ENCODE data around the gene PAK5. TPM values are rescaled to one million over a fixed set of nuclear protein-coding genes. Genes with fewer than 3 reads are reported as not detected.

PAK5 gene
- total RNA-seq, 1 experiment from 2014 or later, result 0.21 TPM

DNA sequence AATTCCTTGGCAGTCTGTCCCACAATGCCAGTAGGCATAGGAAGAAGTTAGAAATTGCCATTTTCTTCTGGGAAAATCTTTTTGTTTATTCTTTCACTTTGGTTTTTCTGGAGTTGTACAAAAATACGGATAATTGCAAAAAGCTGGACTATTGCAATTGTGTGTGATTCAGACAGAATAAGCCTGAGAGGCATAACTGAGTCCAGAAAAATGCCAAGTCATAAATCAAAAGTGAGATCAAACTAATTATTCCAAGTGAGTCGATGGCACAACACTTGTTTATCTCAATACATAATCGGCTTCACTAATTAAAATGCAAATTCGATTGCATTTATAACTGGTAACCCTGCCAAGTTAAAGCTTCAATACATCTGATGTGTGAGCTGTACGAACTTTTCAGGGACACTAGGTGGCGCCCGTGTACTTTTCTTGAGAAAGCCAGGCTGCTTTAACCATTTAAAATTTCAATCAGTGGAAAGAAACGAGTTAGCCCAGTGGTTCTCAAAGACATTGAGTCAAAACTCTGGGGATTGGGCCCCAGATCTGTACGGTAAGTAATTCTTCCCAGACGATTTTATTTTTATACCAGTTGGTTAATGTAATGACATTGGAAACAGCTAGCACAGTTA is 221.9 kb downstream of the PAK5 start:
- peak; percentile 63 for DNase-seq (ENCODE audit: low spot score)

DNA sequence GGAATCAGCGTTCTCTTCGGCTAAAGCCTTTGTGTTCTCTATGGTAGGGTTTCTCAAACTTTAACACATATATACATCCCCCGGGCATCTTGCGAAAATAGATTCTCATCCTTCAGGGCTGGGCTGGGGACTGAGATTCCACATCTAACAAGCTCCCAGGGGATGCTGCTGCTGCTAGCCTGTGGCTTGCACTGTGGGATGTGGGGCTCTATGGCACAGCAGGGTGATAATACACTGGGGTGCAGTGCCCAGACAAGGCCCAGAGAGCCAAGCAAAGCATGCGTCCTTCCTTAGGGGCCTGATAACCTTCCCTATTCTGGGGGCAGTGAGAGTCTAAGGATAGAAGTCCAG is 222.4 kb downstream of the PAK5 start:
- DNase-seq (ENCODE audit: low spot score), result no peak

DNA sequence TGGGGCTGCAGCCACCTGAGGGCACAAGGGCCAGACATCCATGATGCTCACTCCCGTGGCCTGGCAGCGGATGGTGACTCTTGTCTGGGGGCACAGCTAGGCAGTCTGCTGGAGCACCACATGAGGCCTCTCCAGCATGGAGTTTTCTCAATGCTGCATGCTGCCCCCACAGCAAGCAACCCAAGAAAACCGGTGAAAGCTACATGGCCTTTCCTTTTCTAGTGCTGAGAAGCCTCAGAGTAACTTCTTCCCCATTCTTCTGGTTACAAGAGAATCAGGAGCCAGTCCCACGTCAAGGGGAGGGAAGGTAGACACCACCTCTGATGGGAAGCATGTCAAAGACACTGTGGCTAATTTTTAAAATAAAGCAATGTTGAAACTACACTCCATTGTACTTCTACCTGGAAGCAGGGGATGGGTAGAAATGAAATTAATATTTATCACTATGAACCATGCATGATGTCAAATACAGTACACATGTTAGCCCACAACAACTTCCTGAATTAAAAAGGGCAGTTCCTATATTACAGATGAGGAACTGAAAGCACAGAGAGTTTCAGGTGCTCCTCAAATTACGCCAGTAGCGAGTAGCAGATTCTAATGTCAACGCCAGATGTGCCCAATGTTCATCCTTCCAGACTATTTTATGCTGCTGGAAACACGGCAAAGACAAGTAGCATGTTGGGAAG is 223.0 kb downstream of the PAK5 start:
- no peak for DNase-seq (ENCODE audit: low spot score)

DNA sequence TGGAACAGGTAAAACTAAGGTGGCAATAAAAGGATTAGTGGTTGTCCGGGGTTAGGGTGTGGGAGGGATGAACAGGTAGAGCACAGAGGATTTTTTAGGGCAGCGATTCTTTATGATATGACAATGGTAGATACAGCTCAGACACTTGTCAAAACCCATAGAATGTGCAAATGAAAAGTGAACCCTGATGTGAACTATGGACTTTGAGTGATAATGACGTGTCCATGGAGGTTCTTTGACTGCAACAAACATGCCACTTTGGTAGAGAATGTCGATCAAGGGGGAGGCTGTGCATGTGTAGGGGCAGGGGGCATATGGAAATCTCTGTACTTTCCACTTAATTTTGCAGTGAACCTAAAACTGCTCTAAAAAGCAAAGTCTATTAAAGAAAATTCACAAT is 223.8 kb downstream of the PAK5 start:
- DNase-seq (ENCODE audit: low spot score), result no peak

DNA sequence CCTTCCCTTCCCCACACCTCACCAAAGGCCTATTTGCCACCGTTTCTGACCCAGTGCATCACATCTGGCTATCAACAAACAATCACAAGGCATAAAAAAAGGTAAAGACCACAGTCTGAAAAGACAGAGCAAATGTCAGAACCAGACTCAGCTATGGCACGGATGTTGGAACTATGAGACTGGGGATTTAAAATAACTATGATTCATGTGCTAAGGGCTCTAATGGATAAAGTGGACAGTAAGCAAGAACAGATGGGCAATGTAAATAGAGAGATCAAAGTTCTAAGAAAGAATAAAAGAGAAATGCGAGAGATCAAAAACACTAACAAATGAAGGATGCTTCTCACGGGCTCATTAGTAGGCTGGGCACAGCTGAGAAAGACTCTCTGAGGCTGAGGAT is 225.0 kb downstream of the PAK5 start:
- DNase-seq (ENCODE audit: low spot score), result no peak

DNA sequence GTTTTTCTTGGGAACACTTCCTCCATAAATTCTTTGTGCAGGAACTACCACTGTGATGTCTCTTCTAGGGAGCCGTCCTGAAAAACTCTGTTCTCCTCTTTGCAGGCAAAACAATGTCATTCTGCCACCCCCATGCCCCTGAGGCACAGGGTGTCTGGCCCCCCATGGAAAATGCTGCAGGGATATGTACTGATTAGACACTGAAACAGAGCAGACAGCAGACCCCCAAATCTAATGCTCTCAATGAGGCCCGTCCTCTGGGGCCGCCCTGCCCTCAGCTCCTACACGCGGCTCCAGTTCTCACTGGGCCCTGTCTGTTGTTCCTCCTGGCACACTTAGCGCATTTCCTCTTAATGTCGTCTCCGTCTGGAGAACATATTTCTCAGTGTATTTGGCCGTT is 227.0 kb downstream of the PAK5 start:
- no peak for DNase-seq (ENCODE audit: low spot score)

DNA sequence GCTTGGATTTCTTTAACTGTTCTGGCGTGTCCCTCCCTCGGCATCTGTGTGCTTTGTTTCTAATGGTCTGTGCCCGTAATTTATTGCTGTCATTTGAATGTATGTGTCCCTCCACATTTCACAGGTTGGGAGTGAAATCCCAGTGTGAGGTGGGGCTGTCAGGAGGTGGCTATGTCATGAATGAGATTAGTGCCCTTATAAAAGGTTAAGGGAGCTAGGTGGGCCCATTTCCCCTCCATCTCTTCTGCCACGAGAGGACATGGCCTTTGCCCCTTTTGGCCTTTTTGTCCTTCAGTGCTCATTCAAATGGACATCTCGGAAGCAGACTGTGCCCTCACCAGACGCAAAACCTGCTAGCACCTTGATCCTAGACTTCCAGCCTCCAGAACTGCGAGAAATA is 228.2 kb downstream of the PAK5 start:
- DNase-seq (ENCODE audit: low spot score), result no peak

DNA sequence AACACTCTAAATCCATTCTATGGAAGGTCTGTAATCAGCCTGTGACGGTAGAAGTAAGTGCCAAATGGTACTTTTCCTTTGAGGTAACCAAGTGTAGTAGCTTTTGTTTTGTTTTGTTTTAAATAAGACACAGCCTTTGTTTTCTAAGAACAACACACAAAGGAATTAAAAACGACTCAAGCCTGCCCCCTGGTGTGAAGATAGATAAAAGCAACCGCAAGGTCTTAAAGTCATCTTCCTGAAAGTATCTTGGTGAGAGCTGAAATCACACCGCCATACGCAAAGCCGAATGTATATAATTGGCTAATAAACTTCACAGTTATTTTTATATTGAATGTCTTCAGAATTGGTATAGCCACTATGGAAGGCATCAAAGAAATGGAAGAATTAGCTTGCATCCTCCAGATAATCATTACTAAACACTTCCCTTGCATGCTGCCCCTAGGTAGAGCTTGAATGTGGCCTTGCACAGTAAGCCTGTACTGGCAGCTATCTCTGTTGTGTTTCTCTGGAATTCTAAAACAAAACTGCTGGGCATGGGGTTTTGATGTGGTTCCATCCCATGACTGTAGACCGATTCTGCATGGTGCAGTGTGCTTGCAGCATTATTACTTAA is 228.9 kb downstream of the PAK5 start:
- DNase-seq (ENCODE audit: low spot score), result peak; percentile 39

DNA sequence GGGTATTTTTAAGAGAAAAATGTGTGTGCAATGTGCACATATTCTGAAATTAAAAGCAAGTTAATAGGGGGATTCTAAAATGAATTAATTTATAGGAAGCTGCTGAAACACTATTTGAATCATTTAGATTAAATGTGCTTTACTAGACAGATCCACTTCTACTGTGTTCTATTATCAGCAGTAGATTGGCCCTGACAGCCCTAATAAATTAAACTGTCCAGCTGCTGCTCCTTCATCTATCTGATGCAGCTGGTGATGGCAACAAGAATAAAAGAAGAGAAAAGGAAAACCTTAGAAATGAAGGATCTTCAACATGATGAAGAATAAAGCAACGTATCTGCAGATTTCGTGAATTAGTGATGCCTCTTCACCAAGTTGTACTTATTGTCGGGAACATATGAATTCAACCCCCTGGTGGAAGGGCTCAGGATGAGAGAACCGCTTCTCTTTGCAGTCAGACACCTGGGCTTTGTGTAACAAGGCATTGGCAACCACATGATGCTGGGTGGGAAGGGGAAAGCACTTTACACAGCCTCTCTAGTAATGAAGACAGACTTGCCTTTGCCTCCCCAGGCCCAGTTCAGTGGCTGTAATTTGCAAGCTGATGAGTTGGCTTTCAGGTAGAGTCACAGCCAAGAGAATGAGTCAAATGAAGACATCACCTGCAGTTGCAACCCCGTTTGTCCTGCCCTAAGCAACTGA is 230.1 kb downstream of the PAK5 start:
- no peak for DNase-seq (ENCODE audit: low spot score)

DNA sequence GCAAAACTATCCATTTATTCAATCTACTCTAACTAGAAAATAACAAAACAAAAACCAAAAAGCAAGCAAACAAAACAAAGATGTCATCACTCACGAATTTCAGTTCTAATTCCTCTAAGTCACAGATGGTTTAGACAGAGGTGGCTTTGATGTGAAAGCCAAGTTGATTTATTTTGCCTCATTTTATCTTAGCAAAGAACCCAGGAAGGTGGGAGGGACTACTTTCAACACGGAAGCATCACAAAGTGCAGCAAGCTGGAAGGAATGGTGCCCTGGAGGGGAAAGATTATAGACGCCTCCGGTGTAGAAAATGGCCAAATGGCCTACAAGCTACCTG is 236.1 kb downstream of the PAK5 start:
- no peak for DNase-seq (ENCODE audit: low spot score)

DNA sequence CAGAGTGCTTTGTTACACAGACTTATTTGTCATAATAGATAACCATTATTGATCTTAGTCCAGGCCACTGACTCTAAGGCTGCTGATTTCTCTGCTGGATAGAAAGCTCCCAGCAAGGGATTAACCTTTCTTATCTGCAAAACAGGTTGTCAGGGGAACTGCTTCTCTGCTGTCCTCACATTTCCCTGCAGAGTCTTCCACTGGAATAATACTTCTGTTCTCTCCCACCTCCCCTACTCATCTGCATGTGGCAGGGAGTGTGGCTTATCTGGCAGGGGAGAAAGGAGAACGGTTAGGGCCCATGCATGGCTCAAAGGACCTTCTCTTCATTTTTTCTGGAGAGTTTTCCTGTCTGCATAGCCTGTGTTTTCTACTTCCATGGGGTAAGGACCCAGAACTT is 238.3 kb downstream of the PAK5 start:
- no peak for DNase-seq (ENCODE audit: low spot score)

DNA sequence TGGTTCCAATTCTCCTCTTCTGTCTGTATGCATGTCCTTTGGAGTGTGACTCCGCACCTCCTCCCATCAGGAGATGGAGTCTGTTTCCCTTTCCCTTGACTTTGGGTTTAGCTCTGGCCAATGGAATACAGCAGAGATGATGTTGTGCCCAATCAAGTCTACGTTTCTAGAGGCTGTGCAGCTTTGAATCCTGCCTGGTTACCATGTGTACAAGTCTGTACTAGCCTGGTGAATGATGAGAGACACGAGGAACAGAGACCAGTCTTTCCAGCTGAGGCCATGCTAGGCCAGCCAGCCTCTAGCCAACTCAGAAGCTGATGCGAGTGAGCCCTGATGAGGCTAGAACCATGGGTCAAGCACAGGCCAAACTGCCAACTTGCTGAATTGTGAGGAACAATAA is 241.3 kb downstream of the PAK5 start:
- DNase-seq (ENCODE audit: low spot score), result no peak

DNA sequence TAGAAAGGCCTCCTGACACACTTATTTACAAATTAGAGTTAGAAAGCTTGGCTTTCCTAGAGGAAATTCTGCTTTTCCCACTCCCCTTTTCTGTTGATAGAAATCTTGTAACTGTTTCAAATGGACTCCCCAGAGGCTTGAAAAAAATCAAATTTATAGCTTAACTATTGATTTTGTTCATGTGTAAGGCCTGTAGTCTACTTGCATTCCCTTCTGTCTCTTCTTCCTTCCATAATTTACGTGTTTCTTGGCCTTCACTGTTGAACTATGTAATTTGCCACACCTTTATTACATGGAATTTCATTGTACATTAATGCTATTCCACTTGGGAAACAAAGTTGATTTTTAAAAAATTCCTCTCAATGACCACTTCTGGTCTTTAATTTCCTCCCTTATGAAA is 243.1 kb downstream of the PAK5 start:
- DNase-seq (ENCODE audit: low spot score), result no peak

DNA sequence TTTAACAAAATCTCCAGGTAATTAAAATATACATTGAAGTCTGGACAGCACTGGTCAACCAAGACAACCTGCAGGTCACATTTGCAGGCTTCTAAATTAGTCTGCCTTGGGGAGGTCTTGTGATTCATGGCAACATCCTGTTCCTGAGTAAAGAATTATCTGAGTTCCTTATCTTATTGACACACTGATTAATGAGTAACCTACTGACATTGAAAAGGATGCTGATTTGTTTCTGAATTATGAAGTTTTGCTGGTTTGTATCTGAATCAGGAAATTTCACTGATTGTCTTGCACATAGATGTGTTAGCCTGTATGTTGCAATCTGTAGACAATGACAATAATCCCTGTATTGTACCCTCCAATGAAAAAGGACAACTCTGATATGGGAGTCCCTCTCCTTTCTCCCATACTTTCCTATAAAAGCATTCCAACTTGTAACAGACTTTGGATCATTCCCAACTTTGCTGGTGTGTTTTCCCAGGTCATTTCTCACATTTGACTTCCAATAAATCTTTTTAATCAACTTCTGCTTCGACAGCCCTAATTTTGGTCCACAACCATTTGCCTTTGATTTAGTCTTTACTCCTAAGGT is 244.5 kb downstream of the PAK5 start:
- no peak for DNase-seq (ENCODE audit: low spot score)

DNA sequence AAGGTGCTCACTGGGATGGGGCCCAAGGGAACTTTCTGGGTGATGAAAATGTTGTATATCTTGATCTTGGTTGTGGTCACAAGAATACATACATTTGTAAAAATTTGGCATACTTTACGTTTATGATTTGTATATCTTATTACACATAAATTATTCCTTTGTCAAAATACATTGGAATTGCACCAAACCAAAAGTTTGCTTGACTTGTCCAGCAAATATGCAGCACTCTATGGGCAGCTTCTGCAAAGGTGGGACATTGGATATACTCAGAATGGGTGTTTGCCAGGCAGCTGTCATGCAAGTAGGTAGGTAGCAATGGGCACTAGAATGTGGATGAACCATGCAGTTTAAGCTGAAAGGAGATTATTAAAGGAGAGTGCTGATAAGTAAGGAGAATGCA is 246.5 kb downstream of the PAK5 start:
- DNase-seq (ENCODE audit: low spot score), result no peak

DNA sequence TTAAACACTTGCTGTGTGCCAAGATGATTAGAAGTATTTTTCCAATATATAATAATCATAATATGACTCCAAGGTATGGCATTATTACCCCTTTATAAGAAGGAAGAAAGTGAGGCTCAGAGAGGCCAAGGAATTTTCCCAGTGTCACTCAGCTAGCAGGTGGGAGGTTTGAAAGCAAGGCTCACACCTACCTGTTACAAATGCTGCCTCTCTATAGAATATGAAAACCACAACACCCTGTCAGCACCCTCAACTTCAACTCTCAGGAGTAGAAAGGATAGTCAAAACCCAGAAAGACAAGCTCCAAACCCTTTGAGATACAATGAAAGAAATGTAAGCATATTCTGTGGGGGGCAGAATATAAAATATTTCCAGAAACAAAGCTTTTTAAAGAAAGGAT is 247.8 kb downstream of the PAK5 start:
- DNase-seq (ENCODE audit: low spot score), result no peak

DNA sequence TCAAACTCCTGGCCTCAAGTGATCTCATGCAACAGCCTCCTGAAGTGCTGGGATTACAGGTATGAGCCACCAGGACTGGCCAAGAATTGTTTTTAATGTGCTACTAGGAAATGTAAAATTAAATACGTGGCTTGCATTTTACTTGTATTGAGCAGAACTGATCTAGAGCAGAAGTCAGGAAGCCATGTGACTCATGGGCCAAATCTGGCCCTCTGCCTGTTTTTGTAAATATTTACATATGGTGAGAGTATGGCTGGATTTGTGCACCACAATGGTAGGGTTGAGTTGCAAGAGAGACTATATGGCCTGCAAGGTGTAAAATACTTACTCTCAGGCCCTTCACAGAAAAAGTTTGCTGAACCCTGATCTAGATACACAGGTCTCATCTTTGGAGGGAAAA is 248.7 kb downstream of the PAK5 start:
- DNase-seq (ENCODE audit: low spot score), result peak; percentile 75

DNA sequence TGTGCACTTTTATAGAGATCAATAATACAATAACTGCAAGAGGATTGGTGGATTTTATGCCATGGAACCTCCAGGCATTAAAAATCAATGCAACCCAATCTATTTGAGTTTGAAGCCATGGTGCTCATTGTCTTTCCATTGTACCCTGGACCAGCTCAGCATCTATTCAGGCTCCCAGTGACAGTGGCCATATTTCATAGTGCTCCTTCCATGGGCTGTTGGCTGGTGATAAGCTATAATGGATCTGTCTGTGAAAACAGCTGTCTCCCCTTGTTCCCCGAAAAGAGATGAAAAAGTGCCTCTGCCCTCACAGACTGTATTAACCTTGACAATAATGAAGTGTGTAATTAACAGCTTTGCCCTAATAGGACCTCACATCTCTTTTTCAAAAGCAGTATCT is 250.2 kb downstream of the PAK5 start:
- DNase-seq (ENCODE audit: low spot score), result no peak

DNA sequence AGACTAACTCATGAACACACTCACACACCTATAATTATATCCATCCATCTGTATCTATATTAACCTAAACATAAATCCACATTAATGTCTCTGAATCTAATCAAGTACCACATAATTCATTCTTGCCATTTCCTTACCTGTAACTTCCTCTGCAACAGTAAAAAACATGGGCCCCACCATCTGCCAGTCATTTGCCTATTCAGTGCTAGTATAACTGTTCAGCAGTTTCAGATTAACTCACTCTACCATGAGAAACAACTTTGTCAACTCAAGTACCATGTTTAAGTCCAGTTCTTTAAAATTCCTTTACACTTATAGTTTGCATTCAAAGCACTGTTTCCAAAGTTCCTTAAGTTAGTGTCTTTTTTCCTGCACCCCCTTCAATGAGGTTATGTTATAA is 255.7 kb downstream of the PAK5 start:
- DNase-seq (ENCODE audit: low spot score), result no peak

DNA sequence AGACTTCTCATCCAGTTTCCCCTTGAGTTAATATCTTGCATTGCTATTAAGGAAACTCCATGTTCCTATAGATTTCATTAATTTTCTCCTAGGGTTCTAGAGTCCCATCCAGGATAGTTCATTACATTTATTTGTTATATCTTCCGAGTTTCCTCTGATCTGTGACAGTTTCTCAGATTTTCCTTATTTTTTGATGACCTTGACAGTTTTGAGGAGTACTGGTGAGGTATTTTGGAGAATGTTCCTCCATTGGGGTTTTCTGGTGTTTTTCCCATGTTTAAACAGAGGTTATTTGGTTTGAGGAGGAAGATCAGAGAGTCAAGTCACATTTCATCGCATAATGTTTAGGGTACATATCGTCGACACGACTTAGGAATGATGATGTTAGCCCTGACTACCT is 256.7 kb downstream of the PAK5 start:
- DNase-seq (ENCODE audit: low spot score), result no peak

DNA sequence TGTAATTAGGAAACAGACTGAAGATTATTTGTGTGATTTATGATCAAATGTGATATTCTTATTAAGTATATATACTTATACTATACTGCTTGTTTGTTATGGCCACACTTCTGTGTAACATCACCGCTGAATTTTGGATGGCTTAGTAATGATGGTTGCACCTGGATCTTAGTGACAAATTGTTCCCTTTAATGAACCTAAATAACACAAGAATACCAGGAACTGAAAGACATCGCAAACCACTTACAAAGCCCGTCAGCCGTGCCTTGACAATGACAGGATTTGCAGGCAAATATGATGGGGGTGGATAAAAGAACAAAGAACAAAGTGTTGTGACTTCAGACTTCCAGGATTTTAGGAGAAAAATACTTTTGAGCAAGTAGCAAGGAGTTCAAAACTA is 257.4 kb downstream of the PAK5 start:
- no peak for DNase-seq (ENCODE audit: low spot score)

DNA sequence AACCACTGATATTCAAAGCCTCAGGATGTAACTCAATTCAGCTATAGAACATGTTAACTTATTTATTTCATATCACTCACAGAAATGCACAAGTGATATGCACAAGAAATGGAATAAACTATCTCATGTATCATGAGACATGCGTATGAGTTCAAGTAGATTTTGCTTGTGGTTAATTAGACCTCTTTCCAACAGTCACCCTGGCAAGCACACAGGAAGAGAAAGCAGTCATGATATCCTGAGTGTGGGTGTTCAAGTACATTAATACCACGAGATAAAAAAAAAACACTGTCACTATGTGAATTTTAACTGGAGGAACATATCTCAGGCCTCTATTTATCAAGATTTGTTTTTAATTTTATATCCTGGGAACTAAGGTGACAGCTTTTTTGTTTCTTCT is 260.3 kb downstream of the PAK5 start:
- no peak for DNase-seq (ENCODE audit: low spot score)

DNA sequence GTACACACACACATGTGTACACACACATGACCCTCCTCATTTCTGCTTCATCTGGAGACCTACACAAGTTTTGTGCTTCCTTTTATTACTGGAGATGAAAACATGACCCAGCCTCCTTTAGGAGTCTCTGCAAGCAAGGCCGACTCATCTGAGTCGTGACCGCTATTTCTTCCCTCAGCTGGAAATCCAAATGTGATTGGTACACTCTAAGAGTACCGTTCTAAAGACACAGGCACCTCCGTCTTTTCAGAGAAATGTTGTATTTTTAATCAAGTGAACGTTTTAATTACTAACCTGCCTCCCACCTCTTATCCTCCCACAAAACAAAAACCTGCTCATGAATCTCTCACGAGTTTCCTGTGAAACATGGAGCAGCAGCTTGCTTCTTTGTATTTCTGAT is 261.5 kb downstream of the PAK5 start:
- DNase-seq (ENCODE audit: low spot score), result no peak
